GM19468 (cell line): ENCODE results near the gene AGO4.
"Not testable (repeated sequence)": the region's sequence is repeated elsewhere in the genome, so short reads cannot be mapped to it uniquely, and the experiment has no call there.

ENCODE experiments used
- ATAC-seq: cut with Tn5 transposase; IDR thresholded peaks from one replicate; pipeline ENCODE4 v1.9.1; 2021; ENCODE audit warnings: mild to moderate bottlenecking, moderate library complexity, moderate number of reproducible peaks; ENCODE audit not compliant: unreplicated experiment; ENCODE audit errors: extremely low read depth

Gene AGO4

DNA sequence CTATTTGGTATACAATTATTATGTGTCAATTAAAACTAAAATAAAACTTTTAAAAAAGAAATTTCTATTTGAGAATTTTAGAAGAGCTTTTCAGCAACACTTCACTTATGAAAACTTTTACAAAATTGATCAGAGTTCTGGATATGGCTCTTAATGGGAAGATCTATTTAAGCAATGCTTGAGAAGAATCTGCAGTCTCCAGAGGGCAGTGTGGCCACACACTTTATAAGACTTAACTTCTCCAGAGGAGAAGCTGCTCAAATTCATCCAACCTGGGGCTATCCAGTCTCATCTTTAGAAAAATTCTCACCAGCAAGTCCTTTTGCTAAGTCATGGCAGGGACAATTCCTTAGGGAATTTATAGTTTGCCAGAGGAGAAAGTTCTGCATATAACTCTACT, 50.0 kb downstream of the AGO4 start:
- ATAC-seq: no peak

DNA sequence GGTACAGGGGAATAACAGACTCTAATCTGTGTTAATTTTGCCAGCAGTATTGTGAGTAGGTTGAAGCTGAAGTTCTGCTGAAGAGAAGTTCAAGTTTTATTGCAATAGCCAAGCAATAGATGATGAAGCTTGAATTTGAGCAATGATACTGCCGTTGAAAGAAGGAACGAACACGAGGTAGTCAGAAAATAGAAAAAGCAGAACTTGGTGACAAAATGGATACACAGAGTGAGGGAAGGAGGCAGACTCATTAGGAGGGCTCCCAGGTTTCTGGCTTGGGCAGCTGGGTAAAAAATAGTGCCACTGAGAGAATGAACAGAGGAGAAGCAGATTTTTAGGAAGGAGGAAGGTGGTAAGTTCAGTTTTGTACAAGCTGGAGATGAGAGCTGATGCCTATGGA, 52.9 kb downstream of the AGO4 start:
- ATAC-seq: no peak

DNA sequence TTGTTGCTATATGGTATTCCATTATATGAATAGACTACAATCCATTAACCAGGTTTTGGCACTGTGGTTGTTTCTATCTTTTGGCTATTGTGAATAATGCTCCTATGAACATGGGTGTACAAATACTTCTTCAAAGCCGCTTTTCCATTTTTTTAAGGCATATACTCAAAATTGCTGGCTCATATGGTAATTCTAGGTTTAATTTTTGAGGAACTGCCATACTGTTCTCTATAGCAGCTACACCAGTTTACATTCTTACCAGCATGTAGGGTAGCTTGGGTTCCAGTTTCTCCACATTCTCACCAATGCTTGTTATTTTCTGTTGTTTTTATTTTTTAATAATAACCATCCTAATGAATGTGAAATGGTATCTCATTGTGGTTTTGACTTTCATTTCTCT, 55.3 kb downstream of the AGO4 start:
- no peak for ATAC-seq

DNA sequence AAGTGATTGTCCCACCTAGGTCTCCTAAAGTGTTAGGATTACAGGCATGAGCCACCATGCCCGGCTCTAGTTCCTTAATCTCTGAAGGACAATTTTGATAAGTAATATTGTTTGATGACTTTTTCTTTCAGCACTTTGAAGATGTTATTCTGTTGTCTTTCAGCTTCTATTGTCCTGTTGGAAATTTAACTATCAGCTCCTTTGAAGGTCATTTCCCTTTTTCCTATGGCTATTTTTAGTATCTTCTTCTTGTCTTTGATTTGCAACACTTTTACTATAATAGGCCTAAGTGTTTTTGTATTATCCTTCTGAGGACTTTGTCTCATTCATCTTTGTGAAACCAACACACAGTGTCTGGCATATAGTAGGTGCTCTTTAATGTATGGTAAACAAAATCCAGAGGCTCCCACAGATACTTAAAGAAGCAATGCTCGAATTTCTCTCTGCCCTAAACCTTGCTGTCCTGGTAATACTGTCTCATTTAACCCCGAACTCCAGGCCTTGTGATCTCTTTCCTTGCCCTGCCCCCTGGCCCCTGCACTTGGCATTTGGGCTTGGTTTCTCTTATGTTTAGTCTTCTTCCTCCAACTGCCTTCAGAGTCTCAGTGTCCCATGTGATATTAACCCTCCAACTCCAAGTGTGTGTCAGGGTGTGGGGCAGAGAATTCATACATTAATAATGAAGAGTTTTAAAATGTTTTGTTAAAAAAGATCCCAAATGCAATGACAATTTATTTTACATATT, 56.2 kb downstream of the AGO4 start:
- ATAC-seq: no peak

DNA sequence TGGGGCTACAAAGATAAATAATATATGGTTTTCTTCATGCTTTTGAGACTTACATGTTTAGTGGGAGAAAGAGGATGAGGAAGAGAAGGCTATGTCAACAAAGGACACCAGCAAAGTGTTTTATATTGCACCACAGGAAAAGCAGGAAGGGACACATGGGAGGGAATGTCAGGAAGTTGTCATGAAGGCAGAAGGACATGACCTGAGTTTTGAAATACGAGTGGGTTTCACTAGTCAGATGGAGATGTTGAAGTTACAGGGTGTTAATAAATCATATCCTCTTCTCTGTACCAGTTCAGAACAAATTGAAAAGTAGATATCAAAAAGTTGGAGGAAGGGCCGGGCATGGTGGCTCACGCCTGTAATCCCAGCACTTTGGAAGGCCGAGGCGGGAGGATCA, 57.0 kb downstream of the AGO4 start:
- no peak for ATAC-seq

DNA sequence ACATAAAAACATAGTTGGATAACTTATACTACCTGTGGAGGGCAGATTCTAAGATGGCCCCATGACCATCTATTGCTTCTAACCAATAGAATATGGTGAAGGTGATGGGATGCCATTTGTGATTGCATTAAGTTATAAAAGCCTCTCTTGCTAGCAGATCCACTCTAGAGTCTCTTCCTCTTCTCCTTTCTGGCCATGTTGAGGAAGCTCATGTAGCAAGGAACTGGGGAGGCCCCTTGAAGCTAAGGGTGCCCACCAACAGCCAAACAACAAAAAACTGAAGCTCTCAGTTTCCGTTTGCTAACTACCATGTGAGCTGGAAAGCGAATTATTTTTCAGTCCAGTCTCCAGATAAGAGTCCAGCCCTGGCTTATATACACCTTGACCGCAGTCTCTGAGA, 59.2 kb downstream of the AGO4 start:
- ATAC-seq: no peak

DNA sequence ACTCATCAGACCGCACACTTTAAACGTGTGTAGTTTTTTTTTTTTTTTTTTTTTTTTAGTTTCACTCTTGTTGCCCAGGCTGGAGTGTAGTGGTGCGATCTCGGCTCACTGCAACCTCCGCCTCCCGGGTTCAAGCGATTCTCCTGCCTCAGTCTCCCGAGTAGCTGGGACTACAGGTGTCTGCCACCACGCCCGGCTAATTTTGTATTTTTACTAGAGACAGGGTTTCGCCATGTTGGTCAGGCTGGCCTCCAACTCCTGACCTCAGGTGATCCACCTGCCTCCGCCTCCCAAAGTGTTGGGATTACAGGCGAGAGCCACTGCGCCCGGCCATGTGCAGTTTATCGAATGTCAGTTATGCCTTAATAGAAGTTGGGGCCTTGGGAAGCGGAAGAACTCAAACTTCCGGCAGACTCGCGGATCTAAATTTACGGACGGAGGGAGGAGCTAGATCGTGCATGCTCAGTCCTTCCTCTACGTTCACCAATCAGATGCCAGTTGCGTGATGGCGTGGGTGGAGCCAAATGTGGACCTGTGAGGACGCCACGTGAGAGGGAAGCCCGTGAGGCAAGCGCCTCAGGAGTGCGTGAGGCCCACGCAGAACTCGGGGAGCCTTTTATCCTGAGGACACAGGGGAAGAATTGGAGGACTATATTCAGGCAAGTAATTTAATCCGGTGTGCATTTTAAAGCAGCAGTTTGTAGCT, 61.6 kb downstream of the AGO4 start:
- ATAC-seq: not testable (repeated sequence)

DNA sequence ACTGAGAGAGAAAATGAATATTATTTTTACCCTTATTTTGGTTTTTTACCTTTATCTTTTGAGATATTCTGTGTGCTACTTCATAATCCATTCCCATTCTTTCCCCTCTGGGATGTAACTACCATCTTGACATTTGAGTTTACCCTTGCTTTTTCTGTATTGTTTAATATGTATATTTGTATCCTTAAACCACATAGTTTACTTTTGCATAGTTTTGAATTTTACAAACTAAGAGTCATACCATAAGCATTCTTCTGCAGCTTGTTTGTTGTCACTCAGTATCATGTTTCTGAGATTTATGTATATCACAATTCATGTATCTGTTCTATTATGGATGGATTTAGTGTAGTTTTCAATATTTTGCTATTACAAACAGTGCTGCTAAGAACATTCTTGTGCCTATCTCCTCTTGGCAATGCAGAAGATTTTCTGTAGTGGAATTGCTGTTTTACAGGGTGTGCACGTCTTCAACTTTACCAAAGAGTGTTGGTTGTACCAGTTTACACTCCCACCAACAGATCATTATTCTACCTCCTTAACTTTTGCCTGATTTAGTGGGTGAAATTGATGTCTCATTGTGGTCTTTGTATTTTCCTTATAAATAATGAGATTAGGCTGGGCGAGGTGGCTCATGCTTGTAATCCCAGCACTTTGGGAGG, 63.0 kb downstream of the AGO4 start:
- no peak for ATAC-seq

DNA sequence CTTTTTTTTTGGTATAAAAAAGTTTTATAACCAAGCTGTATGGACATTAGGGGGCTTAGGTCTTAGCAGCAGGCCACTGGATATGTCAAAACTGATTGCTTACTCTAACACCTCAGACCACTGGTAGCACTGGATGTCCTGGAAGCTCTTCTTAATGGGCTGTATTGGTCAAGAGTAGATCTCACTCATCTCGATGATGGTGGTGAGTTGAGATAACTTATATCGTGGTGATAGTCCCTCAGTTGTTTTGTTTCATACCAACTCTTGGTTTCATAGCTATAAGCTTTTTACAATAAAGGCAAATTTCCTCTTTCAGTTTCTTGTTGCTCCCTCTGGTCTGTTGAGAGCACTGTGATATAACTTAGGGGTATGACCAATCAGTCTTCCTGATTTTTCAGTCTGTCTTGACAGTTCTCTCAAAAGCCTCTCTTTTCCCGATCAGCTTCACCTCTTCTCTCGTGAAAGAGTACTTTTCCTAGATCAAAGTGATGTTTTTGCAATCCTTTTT, 65.5 kb downstream of the AGO4 start:
- ATAC-seq: no peak

DNA sequence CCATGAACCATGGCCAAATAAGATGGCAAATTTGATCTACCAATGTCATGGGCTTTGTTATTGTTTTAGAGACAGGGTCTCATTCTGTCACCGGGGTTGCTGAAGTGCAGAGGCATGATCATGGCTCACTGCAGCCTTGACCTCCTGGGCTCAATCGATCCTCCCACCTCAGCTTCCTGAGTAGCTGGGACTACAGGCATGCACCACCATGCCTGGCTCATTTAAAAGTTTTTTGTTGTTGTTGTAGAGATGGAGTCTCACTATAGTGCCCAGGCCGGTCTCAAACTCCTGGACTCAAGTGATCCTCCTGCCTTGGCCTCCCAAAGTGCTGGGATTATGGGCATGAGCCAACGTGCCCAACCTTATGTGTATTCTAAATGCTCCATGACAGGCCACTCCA, 66.3 kb downstream of the AGO4 start:
- not testable (repeated sequence) for ATAC-seq

DNA sequence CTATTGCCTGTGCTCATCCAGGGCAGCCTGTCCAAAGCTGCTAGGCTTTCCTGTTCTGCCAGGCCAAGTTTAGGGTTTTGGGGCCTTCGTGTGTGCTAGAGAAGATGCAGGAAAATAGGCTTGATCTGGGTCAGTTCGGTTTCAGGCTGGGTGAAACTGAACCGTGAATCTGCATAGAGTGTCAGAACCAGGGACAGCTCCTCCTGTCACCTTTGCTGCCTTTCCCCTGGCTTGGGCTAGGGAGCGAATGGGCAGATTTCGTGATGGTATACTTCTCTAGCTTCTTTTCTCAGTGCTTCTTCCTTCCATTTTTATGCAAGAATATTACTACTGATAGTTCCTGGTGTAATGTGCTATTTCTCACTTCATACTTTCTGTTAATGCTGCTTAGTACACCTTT, 69.2 kb downstream of the AGO4 start:
- ATAC-seq: no peak

DNA sequence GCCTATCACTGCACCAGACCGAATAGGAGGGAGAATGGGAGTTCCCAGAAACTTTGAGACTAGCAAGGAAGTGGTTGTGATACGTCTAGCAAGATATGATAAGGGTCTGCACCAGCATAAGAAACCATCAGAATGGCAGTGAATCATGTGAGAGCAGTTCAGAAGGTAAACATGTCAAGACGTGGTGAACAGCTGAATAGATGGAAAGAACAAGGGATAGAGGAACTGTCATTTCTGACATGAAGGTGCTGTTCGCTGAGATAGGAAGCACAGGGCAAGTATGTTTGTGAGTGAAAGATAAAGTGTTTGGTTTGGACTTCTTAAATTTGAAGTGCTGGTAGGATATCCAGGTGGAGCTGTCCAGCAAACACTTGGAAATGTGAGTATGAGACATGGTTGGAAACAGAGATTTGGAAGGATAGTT, 74.0 kb downstream of the AGO4 start:
- ATAC-seq: no peak

DNA sequence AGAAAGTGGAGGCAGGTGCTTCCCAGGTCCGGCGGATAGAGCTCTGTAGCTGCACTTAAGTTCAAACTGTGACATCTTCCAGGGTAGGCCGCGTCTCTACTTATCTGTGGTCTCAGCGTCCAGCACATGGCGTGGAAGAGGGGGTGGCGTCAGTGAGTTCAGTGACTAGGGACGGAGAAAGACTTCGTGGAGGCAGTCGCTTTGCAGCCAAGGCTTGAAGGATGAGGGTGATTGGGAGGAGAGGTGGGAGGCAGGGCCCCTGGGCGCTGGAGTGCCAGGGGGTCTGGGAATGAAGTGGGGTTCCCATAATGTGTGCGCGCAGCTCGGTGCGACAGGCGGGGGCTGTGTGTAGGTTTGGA, 74.7 kb downstream of the AGO4 start:
- ATAC-seq: no peak

DNA sequence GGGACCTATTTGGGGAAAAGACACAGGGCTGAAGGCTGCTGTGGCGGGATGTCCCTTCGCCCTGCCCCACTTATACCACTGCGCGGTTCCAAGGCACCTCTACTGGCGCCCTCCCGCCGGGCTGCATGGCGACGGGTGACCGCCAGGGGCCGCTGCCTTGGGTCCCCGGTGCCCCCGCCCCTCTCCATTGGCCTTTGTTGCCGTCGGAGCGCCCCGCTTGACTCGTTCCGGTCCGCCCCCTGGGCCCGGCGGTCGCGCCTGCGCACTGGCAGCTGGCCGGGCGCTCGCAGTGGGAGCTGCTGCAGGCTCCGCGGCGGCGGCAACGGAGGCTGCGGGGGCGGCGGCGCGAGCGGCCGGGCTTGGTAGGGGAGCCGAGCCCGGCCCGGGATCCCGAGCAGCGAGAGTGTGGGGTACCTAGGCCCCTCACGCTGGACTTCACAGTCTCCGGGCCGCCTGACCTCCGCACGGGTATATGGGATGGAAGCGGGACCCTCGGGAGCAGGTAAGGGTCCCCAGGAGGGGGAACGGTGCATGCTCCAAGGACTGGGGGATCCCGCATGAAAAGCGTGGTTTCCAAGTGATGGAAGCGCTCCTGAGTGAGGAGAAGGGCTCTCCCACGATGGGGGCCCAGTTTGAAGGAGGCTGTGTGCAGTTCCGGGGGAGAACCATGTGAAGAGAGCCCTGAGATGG, 75.3 kb downstream of the AGO4 start, which contains the start of gene AGO1:
AGO1 (plus strand) TSS at position 265 of the 690 bp plus-strand sequence; CDS start at position 478, 213 bp downstream.
- ATAC-seq: peak; percentile 82

DNA sequence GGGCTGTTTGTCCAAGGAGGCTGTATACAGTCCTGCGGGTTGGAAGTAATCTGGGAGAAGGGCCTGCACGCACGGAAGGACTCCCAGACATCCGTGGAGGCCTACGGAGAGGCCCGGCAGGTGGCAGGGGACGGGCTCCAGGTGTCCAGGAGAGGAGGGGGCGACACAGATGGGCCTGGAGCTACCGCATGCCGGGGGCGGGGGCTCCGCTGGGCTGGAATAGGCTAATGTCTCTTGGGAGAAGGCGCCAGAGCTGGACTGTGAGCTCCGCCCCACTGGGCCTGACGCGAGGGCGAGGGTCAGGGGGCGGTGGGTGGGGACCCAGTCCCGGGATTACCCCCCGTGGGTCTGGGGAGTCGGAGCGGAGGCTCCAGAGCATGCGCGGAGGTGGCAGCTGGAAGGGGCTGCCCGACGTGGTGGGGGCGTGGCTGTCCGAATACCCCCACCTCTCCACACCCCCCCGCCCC, 75.9 kb downstream of the AGO4 start:
- ATAC-seq: no peak

DNA sequence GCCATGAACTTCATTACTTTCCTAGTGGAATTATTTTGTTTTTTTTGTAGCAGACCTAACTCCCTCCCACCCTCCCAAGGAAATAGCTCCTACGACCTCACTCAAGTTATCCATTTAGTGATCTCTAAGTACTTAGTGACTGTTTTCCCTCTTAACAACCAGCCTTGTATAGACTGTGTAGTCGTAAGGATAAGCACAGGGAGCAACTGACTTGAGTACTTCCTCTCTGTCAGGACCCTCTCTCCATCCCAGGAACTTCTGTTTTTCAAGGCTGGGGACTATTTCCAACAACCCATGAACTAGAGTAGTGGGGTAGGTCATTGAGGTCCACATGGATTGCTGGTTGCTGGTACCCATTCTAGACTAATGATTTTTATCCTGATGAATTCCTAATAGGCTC, 77.1 kb downstream of the AGO4 start:
- ATAC-seq: no peak

DNA sequence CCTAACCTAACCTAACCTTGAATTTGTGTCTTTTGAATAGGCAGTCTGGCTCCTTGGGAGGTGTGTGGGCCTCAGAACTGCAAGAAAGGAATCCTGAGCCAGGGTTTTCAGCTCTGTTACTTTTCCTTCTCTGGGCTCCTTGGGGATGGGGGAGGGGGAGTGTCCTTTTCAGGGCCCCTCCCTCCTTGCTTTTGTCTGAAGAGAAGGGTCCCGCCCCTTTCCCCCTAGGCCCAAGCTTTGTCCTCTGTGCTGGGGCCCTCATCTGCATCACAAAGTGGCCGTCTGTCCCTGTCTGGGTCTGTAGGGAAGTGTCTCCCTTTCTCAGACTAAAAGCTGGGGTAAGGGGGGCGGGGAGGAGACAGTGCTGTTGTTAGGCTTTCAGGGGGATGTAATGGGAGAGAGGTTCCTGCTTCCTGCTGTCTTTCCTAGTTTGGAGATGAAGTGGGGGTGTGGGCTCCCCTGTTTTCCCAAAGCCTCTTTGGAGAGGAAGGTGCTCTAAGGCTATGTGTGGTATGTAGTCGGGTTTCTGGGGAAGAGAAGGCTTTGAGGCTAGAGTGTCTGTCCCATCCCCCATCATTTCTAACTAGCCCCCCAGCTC, 78.2 kb downstream of the AGO4 start:
- no peak for ATAC-seq

DNA sequence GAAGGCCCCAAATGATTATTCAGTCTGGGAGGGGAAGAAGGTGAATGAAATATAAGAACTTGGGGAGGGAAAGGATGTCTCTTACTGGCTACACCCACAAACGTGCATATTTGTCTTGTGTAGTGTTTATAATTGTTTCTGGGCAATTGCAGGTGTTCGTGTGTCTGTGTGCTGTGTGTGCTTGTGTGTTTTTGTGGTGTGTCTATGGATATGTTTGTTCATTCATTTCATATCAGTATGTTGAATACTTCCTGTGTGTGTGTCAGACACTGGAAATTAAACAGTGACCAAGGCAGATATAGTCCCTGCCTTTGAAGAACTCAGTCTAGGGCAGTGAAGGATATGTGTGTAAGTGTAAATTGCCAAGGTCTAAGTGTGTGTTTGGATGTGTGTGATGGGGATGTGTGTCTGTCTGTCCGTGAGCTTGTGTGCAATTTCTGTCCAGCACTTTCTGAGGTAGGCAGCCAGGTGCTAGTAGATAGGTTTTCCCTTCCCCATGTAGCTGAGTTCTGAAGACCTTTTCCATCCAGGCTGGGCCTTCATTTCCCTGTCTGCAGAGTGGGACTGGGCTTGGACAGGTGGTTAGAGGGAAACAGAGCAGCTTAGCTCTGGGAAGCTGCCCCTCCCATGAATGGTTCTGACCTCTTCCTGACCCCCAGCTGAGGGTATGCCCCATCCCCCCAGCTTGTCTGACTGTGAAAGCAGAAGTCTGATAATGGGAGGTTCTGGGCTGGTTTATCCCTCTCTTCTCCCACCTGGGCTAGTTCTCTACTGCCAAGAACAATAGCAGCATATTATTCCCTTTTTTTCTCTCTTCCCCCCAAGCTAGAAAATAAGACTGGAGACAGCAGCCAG, 79.0 kb downstream of the AGO4 start:
- ATAC-seq: no peak

DNA sequence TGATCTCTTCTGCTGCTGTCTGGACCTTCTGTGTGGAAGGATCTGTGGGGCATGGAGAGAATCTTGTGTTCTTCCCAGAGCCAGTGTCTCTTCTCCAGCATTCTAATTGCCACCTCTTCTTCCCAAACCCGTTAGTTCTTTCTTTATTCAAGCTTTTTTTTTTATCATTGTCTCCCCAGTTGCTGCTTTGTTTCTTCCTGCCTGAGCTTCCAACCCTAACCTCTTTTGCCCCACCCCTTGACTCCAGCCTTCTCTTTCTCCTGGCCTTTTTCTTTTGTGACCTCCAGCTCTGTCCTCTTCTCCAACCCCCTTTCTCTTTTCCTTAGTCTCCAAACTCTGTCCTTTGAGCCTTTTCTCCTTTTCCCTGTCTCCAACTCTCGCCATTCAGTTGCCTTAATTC, 79.7 kb downstream of the AGO4 start:
- no peak for ATAC-seq
